Right ventricle myocardium superior (tissue), 1 donor: Measurements from ENCODE around the gene DHX40. TPM values are rescaled to one million over a fixed set of nuclear protein-coding genes. Genes with fewer than 3 reads are reported as not detected.
A peak's percentile ranks its signal among the peaks of the same experiment; 100 is the strongest.
"Not testable (repeated sequence)": the region's sequence is repeated elsewhere in the genome, so short reads cannot be mapped to it uniquely, and the experiment has no call there.

Experiments used
- ATAC-seq: fragments of 200-7000 bp; cut with Tn5 transposase; one replicate; pipeline ENCODE4 v1.9.1; 2020; ENCODE audit warnings: mild to moderate bottlenecking; ENCODE audit not compliant: poor library complexity
- DNase-seq: peaks from one replicate; pipeline ENCODE4 v3.0.0-alpha.2; 2020
- intact Hi-C: fragments of 100-400 bp; cut with DNase I; formaldehyde crosslinking; loops from one replicate; pipeline ENCODE4 v1.11.2; 2022
- total RNA-seq: library from RNA; stranded (reverse); fragmentation: NEBNext Ultra II Directional; extraction: Animal tissue kit (Norgen Biotek cat#: 25700); gene quantifications from one replicate; pipeline ENCODE4 v1.2.1, GENCODE V29; 2021
- donor health status: DM: no; HTN: yes; CAD: no; lungs with severe emphysema.

The DHX40 gene
- total RNA-seq, 1 donor from 2014 or later, result 18.1 TPM

DNA sequence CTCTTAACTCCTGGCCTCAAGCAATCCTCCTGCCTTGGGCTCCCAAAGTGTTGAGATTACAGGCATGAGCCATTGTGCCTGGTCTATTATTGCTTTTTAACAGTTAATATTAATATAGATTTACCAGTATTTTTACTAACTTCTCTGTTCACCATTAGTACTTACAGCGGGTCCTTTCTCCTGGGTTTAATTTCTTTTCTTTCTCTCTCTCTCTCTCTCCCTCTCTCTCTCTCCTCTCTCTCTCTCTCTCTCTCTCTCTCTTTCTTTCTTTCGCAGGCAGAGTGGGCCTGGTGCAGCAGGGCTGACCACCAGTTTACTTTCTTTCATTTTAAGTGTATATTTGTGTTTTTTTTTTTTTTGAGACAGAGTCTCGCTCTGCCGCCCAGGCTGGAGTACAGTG lies 14.7 kb upstream of the DHX40 start:
- intact Hi-C loops, result loop anchor here (10.0 kb wide), 1 partner anchor 236 kb away; no protein-coding TSS in a partner anchor
- ATAC-seq (no peak), DNase-seq (no peak)

DNA sequence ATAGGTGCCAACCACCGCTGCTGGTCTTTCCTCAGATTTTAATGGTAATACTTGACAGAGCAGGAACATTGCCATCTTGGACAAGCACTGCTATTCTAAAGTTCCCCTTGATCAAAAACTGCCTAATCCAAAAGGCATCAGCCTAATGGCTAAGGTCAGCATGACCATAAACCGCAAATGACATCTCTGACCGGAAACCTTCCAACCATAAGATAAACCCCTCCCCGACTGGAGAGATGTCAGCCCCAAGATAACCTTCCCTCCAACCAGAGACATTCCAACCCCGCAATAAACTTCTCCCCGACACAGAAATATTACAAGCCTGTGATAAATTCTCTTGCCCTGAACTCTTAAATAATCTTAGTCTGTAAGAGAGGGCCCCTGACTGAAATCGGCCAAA lies 7.4 kb upstream of the DHX40 start:
- intact Hi-C loops, result loop anchor here (10.0 kb wide), 1 partner anchor 243 kb away; no protein-coding TSS in a partner anchor
- ATAC-seq, result no peak
- no peak for DNase-seq

DNA sequence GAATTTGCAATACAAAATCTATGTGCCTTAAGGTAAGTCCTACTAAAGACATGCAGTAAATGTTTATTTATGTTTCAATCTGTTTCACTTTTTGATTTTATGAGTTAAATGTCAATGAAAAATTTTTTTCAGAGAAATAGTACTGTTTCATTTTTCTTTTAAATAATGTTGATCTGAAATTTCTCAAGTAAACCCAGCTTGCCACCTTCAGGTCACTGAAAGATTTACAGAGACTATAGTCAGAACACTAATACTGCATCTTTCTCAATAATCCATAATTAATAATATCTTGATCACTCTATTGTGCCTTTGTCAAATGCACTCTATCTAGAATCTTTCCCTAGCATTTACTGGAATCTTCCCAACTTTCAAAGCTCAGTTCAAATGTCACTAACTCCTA lies 6.5 kb upstream of the DHX40 start:
- ATAC-seq, result no peak
- intact Hi-C loops, result loop anchor here (10.0 kb wide), 1 partner anchor 244 kb away; no protein-coding TSS in a partner anchor
- DNase-seq, result no peak

DNA sequence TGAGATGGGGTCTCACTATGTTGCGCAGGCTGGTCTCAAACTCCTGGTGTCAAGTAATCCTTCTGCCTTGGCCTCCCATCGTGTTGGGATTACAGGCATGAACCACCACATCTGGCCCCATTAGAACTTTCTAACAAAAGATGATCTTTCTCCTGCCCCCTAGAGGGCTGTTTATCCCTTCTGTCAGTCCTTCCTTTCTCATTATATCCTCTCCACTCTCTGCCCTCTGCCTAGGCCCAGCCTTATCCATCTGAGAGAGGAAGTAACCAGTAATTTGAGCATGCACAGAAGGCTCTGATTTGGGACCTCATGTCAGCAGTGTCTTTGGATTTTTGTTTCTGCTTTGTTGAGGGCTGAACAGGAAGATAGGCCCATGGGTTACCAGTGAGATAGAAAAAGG lies 4.4 kb upstream of the DHX40 start:
- ATAC-seq (no peak), DNase-seq (no peak)
- intact Hi-C loops, result no loop called here

DNA sequence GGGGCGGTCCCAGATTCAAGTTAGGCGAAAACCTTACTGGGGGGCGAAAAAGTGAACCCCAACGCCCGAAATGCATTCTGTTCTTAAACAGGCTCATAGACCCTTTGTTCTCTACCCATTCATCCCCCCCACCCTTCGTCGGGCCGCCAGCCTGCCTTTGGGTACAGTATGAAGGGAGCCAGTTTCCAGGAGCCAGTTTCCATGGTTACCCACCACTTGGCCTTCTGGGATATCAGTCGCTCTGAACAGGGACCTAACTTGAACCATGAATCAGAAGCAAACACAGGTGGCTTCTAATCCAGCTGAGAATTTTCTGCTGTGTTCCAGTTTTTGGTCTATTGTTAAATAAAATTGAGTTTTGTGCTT lies 532 bp downstream of the DHX40 start:
- DNase-seq (peak; percentile 42), ATAC-seq (peak; percentile 75)
- intact Hi-C loops, result no loop called here

DNA sequence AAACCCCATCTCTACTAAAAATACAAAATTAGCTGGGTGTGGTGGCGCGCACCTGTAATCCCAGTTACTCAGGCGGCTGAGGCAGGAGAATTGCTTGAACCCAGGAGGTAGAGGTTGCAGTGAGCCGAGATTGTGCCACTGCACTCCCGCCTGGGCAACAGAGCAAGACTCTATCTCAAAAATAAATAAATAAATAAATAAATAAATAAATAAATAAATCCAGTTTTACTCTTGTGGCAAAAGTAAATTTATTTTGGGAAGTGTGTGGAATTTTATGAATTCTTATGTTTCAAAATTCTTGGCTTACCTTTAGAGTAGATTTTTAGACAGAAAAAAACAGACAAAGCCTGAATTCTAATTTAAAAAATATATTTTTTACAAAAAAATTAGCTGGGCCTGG lies 3.7 kb downstream of the DHX40 start:
- intact Hi-C loops, ATAC-seq, DNase-seq: not testable (repeated sequence)

DNA sequence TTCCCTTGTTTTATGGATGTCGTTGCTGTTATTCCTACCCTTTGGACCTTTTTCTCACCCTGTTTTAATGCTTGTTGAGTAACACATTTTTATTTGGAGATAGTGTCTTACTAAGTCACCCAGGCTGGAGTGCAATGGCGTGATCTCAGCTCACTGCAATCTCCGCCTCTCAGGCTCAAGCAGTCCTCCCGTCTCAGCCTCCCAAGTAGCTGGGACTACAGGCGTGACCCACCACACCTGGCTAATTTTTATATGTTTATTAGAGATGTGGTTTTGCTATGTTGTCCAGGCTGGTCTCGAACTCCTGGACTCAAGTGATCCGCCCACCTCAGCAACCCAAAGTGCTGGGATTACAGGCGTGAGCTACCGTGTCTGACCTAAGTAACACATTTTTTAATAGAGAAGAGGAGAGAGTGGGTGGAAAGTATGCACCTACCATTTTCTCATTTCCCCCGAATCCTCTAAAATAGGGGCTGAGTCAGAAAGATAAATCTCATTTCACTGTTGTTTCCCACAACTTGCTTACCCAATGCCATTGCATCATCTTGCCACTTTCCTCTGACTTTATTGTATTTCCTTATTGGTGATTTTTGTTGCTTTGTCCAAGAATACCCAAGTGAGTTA lies 7.0 kb downstream of the DHX40 start:
- ATAC-seq (no peak), DNase-seq (no peak)
- intact Hi-C loops, result no loop called here

DNA sequence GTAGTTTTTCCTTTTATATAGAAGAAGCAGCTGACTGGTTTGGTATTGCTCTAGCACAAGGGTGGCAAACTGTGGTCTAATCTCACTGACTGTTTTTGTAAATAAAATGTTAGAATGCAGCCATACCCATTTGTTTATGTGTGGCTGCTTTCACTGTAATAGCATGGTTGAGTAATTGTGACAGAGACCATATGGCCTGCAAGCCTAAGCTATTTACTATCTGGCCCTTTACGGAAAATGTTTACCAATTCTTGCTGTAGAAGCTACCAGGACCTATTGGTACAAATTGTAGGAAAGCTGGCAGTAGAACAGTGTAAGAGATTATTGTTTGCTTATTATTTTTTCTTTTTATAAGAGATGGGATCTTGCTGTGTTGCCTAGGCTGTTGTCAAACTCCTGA lies 18.8 kb downstream of the DHX40 start:
- DNase-seq, ATAC-seq, intact Hi-C loops: not testable (repeated sequence)

DNA sequence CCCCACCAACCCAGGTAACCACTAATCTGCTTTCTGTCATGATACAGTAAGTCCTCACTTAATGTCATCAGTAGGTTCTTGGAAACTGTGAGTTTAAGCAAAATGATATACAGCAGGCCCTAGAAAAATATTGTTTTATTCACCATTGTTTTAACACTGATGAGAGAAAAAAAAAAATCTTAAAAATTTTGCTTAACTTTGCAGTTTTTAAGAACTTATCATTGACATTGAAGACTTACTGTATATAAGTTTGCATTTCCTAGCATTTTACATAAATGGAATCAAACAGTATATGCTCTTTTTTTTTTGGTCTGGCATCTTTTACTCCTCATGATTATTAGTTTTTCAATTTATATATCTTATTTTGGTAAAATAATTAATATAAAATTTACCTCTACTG lies 34.8 kb downstream of the DHX40 start:
- ATAC-seq (no peak), DNase-seq (no peak)
- intact Hi-C loops, result no loop called here

DNA sequence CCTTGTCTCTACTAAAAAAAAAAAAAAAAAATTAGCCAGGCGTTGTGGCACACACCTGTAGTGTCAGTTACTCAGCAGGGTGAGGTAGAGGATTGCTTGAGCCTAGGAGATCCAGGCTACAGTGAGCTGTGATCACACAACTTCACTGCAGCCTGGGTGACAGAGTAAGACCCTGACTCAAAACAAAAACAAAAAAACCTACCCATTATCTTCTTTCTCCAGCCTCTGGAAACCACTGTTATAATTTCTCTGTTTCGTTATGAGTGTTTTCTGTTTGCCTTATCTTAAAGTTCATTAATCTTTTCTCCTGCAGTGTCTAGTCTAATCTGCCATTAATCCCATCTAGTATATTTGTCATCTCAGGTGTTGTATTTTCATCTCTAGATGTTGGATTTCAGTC lies 35.7 kb downstream of the DHX40 start:
- DNase-seq (no peak), ATAC-seq (no peak)
- intact Hi-C loops, result no loop called here

DNA sequence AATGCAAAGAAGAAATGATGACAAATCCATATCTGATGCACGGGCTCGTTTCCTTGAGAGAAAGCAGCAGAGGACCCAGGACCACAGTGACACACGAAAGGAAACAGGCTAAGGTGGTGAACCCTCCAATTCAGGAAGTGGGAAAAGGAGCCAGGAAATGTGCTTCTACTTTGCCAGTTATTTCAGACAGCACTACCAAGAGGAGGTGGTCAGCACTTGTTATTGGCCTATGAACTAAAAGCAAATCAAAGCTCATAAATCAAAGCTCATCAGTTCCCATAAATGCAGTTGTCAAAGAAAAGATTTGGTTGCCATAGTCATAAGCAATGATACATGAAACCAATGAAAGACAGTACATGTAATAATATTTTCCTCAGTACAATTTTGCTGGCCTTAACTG lies 41.7 kb downstream of the DHX40 start:
- DNase-seq (no peak), ATAC-seq (no peak)
- intact Hi-C loops, result no loop called here

DNA sequence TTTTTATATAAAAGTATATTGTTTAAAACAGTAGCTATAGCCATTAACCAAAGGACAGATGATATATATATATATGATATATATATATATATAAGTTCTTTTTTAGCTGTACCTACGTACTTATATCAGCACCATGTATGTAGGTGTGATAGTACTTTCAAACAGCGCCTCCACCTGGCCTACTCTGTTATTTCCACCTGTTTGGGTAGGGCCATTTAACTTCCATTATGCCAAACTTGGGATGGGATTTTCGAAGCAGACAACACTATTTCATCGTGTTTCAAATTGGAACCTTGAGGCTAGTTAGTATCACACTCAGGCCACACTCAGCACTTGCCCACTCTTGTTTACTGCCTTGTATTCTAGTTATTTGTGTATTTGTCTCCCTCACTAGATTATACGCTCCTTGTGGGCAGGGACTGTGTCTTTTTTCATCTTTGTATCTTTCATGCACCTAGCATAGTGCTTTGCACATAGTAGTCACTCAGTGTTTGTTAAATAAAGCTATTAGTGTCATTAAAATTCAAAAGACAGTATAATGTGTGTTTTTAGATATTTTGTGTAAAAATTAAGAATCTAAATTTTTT lies 42.5 kb downstream of the DHX40 start:
- intact Hi-C loops, result no loop called here
- no peak for DNase-seq
- no peak for ATAC-seq

DNA sequence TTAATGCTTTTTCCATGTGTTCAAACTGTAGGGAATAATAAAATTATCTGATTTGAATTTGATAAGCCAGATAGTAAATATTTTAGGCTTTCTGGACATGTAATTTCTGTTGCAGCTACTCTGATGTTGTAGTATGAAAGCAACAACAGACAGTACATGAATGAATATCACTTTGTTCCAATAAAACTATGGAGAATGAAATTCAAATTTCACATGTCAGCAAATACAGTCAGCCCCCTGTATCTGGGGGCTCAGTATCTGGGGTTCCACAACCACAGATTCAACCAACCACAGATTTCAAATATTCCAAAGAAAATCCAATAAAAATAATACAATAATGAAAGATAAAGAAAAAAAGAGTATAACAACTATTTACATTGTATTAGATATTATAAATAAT lies 46.1 kb downstream of the DHX40 start:
- no peak for ATAC-seq
- no peak for DNase-seq
- intact Hi-C loops, result no loop called here

DNA sequence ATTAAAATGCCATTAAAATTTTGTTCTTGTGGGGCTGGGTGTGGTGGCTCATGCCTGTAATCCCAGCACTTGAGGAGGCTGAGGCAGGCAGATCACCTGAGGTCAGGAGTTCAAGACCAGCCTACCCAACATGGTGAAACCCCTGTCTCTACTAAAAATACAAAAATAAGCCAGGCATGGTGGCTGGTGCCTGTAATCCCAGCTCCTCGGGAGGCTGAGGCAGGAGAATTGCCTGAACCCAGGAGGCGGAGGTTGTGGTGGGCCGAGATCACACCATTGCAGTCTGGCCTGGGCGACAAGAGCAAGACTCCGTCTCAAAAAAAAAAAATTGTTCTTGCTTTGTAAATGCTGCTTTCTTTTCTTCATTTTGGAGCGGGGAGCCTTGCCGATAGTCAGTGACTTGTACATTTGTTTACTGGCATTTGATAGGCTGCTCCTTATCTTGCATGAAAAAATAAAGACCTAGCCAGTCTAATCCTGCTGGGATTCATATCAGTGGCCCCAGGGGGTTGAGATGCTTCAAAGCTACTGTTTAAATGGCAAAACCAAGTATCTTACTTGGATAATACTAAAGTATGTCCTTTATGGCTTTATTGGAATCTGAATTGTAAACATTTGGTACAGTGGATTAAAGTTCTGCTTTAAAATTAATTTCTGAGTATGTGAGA lies 51.0 kb downstream of the DHX40 start:
- DNase-seq (no peak), ATAC-seq (no peak)
- intact Hi-C loops, result no loop called here

DNA sequence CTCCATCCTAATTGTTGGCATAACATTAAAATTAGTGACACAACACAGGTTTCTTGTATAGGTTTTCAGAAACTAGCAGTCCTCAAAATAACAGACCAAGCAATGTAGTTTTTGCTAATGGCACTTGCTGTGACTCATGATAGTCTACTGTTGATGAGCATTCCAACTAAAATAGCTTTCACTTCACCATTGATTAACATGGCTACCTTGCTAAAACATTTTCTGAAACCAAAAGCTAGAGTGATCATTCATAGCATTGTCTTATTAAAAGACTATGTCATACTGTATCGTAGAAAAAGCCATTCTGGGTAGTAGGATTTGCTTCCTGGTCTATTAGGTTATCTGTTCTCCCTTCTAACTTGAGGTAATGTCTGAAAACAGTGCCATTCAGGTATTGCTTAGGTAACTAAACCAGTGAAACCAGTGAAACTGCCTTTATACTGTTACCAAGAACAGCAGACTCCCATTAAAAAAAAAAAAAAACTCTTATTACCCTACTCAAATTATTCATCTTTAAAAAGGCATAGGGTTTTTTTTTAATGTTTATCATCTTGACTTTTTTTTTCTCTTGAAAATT lies 51.8 kb downstream of the DHX40 start:
- intact Hi-C loops, result no loop called here
- ATAC-seq (no peak), DNase-seq (no peak)

DNA sequence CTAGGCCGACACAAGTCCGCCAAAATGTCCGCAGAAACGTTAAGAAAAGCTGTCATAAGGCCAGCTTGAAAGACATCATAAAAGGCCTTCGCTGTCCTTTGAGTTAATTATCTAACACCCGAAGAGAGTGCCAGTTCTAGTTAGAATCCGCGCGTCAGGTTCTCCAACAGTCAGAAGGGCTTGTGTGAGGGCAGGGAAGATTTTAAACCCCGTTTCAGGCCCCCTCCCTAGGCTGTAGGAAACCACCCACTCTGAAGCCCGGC lies 53.6 kb downstream of the DHX40 start:
- no peak for ATAC-seq
- DNase-seq, result no peak
- intact Hi-C loops, result no loop called here

DNA sequence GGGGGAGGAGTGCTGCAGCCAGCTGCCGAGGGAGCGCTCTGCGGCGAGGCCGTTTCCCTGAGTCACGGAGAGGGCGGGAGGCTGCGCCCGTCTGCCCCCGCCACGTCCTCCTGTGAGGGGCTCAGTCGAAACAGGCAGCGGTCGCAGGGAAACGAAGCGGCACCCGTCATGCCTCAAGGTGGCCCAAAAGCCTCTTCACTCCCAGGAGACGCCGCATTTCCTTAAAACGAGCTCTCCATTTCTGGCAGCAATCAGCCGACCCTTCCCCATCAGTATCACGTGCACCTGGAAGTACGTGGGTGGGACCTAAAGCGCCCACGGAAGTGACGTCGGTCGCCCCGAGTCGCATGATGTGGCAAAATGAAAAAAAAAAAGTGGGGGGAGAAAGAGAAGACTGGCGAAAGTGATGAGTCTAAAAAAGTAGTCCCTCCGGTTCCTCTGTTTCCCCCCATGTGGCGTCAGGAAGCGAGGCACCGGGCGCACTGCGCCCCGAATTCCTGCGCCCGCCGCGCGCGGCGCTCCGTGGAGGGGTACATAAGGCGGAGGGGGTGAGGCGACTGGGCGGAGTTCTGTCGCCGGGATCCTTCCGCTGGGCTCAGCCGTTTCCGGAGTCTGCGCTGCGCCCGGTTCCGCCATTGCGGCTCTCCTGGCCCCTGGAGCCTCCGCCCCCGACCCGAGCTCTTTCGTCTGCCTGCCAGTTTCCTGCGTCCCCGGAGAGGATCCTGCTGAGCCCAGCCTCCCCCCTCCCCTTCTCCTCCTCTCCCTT lies 54.1 kb downstream of the DHX40 start, which contains the start of gene CLTC:
TSS of gene CLTC (plus strand) at position 598 of the 766 bp plus-strand sequence. CDS start 237 bp downstream, outside the sequence.
- DNase-seq, result peak; percentile 95
- intact Hi-C loops, result no loop called here
- peak; percentile 94 for ATAC-seq

DNA sequence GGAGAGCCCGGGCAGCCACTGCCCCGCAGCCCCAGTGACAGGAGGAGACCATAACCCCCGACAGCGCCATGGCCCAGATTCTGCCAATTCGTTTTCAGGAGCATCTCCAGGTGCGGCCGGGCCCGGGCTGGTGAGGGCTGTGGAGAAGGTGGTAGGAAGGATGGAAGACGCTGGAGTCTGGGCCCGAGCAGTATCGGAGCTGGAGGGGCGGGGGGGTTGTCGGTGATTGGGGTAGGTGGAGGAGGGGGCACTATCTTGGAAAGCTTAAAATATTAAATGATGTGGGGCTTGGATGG lies 54.6 kb downstream of the DHX40 start:
- ATAC-seq (no peak), DNase-seq (no peak)
- intact Hi-C loops, result no loop called here

DNA sequence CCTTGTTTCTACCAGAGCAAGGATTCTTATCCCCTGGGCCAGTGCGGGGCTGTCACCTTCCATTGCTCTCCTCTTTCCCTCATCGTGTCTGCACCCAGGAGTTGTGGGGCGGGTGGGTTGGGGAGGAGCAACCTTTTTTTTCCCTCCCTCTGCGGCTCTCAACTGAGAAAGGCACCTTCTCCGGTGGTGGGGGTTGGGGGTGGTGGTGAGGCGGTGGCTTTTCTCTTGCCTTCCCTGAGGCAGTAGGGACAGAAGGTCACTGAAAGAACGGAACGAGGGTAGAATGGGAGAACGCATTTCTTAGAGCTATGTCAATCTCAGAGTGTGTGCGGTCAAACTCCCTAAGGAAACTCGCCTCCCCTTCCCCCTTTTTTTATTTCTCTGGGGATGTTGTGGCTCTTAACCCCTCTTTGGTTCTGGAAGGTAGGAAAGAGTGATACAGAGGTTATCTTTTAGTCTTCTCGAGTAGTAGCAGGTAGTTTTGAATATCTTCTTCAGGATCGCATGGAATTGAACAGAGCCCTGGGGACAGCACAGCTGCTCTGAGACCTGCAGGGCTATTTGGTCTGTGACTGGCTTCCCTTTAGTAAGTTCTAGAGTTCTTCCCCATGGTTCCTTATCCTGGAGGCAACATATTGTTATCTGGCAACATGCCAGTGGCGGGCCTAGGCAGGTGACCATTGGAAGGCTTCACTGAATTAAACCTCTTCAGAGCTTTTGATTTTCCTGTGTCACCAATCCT lies 55.3 kb downstream of the DHX40 start:
- intact Hi-C loops, result no loop called here
- ATAC-seq (peak; percentile 21), DNase-seq (no peak)
